Iris pigment epithelial cell (primary cell): ENCODE results near the gene ZNF174.

Experiments used
- DNase-seq: peaks from one replicate; pipeline ENCODE4 v3.0.0-alpha.2; 2011; ENCODE audit warnings: low read depth

The ZNF174 gene

GRCh38 chr16:3400779-3401688, at the start of gene ZNF174, which contains the start of gene ZSCAN32:
Gene ZNF174 (plus strand): TSS chr16:3401215. CDS start chr16:3402005, 790 bp downstream.
Gene ZSCAN32 (minus strand): TSS chr16:3401004. CDS start chr16:3397557, 3,447 bp downstream.
- DNase-seq: peak; percentile 100

- no peak for DNase-seq
Measured at GRCh38 chr16:3355589-3355988, 45.4 kb upstream of the ZNF174 start, which contains the start of gene OR2C1. Gene OR2C1 (plus strand): TSS chr16:3355889. CDS start chr16:3355941, 52 bp downstream.

GRCh38 chr16:3356118-3356517, 44.9 kb upstream of the ZNF174 start:
- DNase-seq: no peak

- DNase-seq: peak; percentile 3
Measured at GRCh38 chr16:3358871-3359270, 42.1 kb upstream of the ZNF174 start.

GRCh38 chr16:3362931-3363330, 38.1 kb upstream of the ZNF174 start:
- DNase-seq: no peak

GRCh38 chr16:3363793-3364192, 37.2 kb upstream of the ZNF174 start:
- no peak for DNase-seq

- peak; percentile 97 for DNase-seq
Measured at GRCh38 chr16:3364774-3365427, 36.1 kb upstream of the ZNF174 start.

GRCh38 chr16:3369073-3369472, 31.9 kb upstream of the ZNF174 start:
- no peak for DNase-seq

GRCh38 chr16:3375680-3376079, 25.3 kb upstream of the ZNF174 start:
- no peak for DNase-seq

- DNase-seq: no peak
Measured at GRCh38 chr16:3377917-3378316, 23.1 kb upstream of the ZNF174 start.

- DNase-seq: no peak
Measured at GRCh38 chr16:3383045-3383448, 18.0 kb upstream of the ZNF174 start.

GRCh38 chr16:3388325-3388724, 12.7 kb upstream of the ZNF174 start:
- DNase-seq: no peak

GRCh38 chr16:3389663-3390338, 11.2 kb upstream of the ZNF174 start:
- no peak for DNase-seq

GRCh38 chr16:3400446-3400778, 603 bp upstream of the ZNF174 start:
- no peak for DNase-seq

- DNase-seq: peak; percentile 31
Measured at GRCh38 chr16:3401719-3402397, 843 bp downstream of the ZNF174 start.

GRCh38 chr16:3408561-3409197, 7.7 kb downstream of the ZNF174 start:
- DNase-seq: no peak

- no peak for DNase-seq
Measured at GRCh38 chr16:3413730-3414379, 12.8 kb downstream of the ZNF174 start.

- peak; percentile 52 for DNase-seq
Measured at GRCh38 chr16:3431779-3432219, 30.8 kb downstream of the ZNF174 start.

GRCh38 chr16:3434373-3434772, 33.4 kb downstream of the ZNF174 start:
- DNase-seq: no peak

- DNase-seq: no peak
Measured at GRCh38 chr16:3439637-3440036, 38.6 kb downstream of the ZNF174 start.
